ENCODE data around the gene TOR3A. TPM values are rescaled to one million over a fixed set of nuclear protein-coding genes. Genes with fewer than 3 reads are reported as not detected.

Gene TOR3A
- total RNA-seq, 1 donor from 2014 or later, result 23.2 TPM

DNA sequence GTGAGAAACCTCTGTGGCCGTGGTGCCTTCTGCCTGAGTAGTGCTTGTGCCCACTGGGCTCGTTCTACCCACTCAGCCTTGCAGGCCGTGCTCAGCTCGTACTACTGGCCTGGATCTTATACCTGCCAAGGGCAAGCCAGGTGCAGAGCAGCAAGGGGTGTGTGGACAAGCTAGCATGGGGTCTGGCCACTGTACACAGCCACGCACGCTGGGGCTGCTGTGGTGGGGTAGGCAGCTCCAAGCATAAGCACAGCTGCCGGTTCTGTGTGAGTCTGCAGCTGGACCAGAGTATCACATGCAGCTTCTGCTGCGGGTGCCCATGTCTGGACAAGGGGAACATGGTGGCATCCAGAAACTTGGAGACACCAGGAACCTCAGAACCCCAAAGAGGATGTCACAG lies 39.8 kb upstream of the TOR3A start:
- Mint-ChIP-seq H3K27me3 (no peaks in the 10 kb centered on the region), H3K27ac (no peak overlapping the region), H3K36me3 (peaks cover 20% of the 10 kb centered on the region), H3K9me3 (peaks cover 10% of the 10 kb centered on the region), H3K4me3 (no peak overlapping the region), H3K4me1 (ENCODE audit: unreplicated experiment) (peaks cover 16% of the 10 kb centered on the region)
- TF ChIP-seq, protein P1, sequence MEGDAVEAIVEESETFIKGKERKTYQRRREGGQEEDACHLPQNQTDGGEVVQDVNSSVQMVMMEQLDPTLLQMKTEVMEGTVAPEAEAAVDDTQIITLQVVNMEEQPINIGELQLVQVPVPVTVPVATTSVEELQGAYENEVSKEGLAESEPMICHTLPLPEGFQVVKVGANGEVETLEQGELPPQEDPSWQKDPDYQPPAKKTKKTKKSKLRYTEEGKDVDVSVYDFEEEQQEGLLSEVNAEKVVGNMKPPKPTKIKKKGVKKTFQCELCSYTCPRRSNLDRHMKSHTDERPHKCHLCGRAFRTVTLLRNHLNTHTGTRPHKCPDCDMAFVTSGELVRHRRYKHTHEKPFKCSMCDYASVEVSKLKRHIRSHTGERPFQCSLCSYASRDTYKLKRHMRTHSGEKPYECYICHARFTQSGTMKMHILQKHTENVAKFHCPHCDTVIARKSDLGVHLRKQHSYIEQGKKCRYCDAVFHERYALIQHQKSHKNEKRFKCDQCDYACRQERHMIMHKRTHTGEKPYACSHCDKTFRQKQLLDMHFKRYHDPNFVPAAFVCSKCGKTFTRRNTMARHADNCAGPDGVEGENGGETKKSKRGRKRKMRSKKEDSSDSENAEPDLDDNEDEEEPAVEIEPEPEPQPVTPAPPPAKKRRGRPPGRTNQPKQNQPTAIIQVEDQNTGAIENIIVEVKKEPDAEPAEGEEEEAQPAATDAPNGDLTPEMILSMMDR (conservative IDR thresholded peaks at IDR 0.05), result no peak
- no peak for DNase-seq (ENCODE audit: extremely low spot score, unreplicated experiment)

DNA sequence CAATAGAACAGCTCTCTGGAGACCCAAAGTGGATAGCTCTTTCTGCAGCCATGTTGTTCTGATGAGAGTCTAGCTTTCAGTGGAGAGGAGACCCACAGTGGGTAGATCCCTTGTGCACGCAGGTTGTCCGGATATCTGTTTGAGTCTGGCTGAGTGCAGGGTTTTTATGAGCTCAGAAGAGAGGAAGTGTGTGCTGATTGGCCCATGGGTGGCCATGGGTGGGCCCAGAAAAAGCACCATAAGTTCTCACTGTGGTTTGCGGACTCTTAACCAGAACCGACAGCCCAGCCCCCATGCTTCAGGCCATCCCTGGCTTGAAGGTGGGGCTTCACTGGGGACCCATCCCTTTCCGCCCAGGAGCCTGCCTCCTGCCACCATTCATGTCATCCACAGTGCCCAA lies 39.2 kb upstream of the TOR3A start:
- Mint-ChIP-seq H3K27me3 (no peaks in the 10 kb centered on the region), H3K4me1 (ENCODE audit: unreplicated experiment) (peaks cover 20% of the 10 kb centered on the region), H3K36me3 (peaks cover 24% of the 10 kb centered on the region), H3K27ac (no peak overlapping the region), H3K4me3 (no peak overlapping the region), H3K9me3 (peaks cover 10% of the 10 kb centered on the region)
- no peak for DNase-seq (ENCODE audit: extremely low spot score, unreplicated experiment)
- TF ChIP-seq, protein P1 (conservative IDR thresholded peaks at IDR 0.05), result no peak

DNA sequence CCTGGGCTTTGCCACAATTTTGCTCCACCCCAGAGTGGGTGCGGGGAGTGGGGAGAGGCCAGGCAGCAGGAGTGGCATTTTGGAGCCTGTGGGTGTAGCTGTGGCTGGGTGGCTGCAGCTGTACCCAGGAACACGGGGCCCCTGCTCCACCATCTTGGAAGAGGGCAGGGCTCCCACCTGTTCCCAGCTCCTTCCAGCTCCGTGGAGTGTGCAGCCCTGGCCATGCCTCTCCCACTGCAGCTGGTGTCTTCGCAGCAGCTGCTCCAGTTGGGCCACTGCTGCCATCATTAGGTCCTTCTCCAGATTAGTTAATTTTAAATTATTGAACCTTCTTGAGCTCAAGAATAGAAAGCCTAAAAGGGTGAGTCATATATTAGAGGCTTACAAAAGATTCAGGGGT lies 38.6 kb upstream of the TOR3A start:
- Mint-ChIP-seq H3K9me3 (peaks cover 10% of the 10 kb centered on the region), H3K27me3 (no peaks in the 10 kb centered on the region), H3K36me3 (peaks cover 24% of the 10 kb centered on the region), H3K27ac (no peak overlapping the region), H3K4me1 (ENCODE audit: unreplicated experiment) (peaks cover 26% of the 10 kb centered on the region), H3K4me3 (no peak overlapping the region)
- DNase-seq (ENCODE audit: extremely low spot score, unreplicated experiment), result no peak
- TF ChIP-seq, protein P1 (conservative IDR thresholded peaks at IDR 0.05), result no peak

DNA sequence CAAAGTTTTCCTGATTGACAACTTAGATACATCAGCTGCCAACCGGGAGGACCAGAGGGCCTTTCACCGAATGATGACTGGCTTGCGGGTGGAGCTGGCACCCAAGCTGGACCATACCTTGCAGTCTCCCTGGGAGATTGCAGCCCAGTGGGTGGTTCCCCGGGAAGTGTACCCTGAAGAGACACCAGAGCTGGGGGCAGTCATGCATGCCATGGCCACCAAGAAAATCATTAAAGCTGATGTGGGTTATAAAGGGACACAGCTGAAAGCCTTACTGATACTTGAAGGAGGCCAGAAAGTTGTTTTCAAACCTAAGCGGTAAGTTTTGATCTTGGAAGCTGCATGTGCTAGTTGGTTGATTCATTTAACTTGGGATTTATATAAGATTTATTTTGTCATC lies 38.0 kb upstream of the TOR3A start:
- H3K4me1 Mint-ChIP-seq (ENCODE audit: unreplicated experiment), result peaks cover 22% of the 10 kb centered on the region
- H3K27ac Mint-ChIP-seq, result no peak overlapping the region
- peaks cover 24% of the 10 kb centered on the region for H3K36me3 Mint-ChIP-seq
- H3K9me3 Mint-ChIP-seq, result peaks cover 10% of the 10 kb centered on the region
- TF ChIP-seq, protein P1 (conservative IDR thresholded peaks at IDR 0.05), result no peak
- no peak for DNase-seq (ENCODE audit: extremely low spot score, unreplicated experiment)
- H3K27me3 Mint-ChIP-seq, result no peaks in the 10 kb centered on the region
- no peak overlapping the region for H3K4me3 Mint-ChIP-seq

DNA sequence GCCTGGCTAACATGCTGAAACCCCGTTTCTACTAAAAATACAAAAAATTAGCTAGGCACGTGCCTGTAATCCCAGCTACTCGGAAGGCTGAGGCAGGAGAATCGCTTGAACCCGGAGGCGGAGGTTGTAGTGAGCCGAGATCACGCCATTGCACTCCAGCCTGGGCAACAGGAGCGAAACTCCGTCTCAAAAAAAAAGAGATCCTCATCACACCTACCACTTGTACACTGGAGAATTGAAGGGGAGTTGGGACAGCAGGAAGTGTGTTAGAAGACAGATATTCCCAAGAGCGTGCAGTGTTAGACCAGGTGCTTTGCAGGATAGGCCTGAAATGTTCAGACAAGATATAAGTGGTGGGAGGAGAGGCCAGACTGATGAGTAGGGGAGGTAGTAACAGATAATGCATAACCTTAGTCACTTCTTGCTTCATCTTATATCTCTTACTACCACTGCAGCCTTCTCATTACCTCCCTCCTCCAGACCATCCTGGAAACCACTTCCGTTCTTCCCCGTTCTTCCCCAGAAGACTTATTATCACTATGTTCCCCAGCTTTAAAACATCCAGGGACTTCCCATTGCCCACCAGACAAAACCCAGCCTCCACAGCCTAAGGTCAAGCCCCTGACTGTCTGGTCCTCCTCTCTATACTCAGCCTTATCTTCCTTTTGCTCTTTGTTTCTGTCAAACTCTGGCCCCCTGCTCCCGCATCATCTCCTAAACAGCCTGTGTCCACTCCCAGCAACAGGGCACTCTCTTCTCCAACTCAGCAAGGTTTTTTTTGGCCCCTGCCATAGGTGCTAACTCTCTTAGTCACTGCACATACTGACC lies 34.8 kb upstream of the TOR3A start:
- H3K27me3 Mint-ChIP-seq, result no peaks in the 10 kb centered on the region
- DNase-seq (ENCODE audit: extremely low spot score, unreplicated experiment), result no peak
- no peak overlapping the region for H3K4me3 Mint-ChIP-seq
- H3K27ac Mint-ChIP-seq, result no peak overlapping the region
- H3K36me3 Mint-ChIP-seq, result peaks cover 24% of the 10 kb centered on the region
- peaks cover 17% of the 10 kb centered on the region for H3K4me1 Mint-ChIP-seq (ENCODE audit: unreplicated experiment)
- TF ChIP-seq, protein P1 (conservative IDR thresholded peaks at IDR 0.05), result no peak
- H3K9me3 Mint-ChIP-seq, result peaks cover 5% of the 10 kb centered on the region
